Measurements from ENCODE around the gene ZBTB11.

ZBTB11 gene, protein sequence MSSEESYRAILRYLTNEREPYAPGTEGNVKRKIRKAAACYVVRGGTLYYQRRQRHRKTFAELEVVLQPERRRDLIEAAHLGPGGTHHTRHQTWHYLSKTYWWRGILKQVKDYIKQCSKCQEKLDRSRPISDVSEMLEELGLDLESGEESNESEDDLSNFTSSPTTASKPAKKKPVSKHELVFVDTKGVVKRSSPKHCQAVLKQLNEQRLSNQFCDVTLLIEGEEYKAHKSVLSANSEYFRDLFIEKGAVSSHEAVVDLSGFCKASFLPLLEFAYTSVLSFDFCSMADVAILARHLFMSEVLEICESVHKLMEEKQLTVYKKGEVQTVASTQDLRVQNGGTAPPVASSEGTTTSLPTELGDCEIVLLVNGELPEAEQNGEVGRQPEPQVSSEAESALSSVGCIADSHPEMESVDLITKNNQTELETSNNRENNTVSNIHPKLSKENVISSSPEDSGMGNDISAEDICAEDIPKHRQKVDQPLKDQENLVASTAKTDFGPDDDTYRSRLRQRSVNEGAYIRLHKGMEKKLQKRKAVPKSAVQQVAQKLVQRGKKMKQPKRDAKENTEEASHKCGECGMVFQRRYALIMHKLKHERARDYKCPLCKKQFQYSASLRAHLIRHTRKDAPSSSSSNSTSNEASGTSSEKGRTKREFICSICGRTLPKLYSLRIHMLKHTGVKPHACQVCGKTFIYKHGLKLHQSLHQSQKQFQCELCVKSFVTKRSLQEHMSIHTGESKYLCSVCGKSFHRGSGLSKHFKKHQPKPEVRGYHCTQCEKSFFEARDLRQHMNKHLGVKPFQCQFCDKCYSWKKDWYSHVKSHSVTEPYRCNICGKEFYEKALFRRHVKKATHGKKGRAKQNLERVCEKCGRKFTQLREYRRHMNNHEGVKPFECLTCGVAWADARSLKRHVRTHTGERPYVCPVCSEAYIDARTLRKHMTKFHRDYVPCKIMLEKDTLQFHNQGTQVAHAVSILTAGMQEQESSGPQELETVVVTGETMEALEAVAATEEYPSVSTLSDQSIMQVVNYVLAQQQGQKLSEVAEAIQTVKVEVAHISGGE

GRCh38 chr3:101676765-101677435 is at the start of gene ZBTB11:
Gene ZBTB11, minus strand, starts transcription at chr3:101677132. Its CDS starts 218 bp downstream, at chr3:101676914.
- H3K4me3 ChIP-seq (replicated peaks in 1 of 2; ENCODE audit: low read depth in 2 of 2, low read length in 2 of 2), result peak within 1 kb of the TSS; percentile 98 to 100
- TF ChIP-seq CTCF (IDR thresholded peaks at IDR 0.05; ENCODE audit: low read depth, low read length), result peak; percentile 51
- peak; percentile 100 for DNase-seq (ENCODE audit: low read depth in 2 of 2)

GRCh38 chr3:101725890-101726275 is 49.0 kb upstream of the ZBTB11 start:
- peak overlapping the region; percentile 77 to 89 for H3K4me3 ChIP-seq (replicated peaks in 1 of 2; ENCODE audit: low read depth in 2 of 2, low read length in 2 of 2)
- TF ChIP-seq CTCF (IDR thresholded peaks at IDR 0.05; ENCODE audit: low read depth, low read length), result no peak
- no peak for DNase-seq (ENCODE audit: low read depth in 2 of 2)

DNA sequence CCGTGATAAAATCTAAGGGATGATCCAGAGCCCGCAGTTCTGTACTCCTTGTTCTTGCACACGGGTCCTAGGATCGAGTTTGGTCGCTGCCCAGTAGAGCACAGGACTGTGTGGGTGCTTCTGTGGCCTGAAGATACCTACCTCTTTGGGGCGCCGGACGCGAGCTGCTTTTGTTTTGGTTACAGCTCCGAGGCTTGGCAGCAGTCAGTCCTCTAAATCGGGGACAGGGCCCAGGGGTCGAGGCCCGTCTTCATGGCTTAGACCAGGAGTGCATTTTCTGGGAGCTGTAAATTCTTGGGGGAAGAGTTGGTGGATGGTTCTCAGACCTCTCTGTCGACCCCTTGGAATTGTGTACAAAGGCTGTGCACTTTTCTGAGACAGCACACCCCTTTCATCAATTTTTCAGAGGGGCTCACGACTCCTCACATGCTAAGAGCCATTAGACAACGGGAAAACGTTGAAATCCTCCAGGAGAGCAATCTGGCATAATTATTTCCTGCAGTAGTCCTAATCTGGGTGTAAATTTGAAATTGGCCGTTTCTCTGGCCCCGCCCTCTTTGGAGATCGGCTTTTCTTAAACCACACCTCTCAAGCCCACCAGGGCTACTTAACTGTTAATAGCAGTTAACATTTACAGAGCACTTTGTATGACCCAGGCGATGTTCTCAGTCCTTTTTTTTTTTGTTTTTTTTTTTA is 48.4 kb upstream of the ZBTB11 start:
- H3K4me3 ChIP-seq (replicated peaks in 1 of 2; ENCODE audit: low read depth in 2 of 2, low read length in 2 of 2), result peak overlapping the region; percentile 77 to 89
- DNase-seq (ENCODE audit: low read depth in 2 of 2), result peak; percentile 12 to 22
- no peak for TF ChIP-seq CTCF (IDR thresholded peaks at IDR 0.05; ENCODE audit: low read depth, low read length)

- peak within 1 kb of the TSS; percentile 77 to 89 for H3K4me3 ChIP-seq (replicated peaks in 1 of 2; ENCODE audit: low read depth in 2 of 2, low read length in 2 of 2)
- peak; percentile 93 to 94 for DNase-seq (ENCODE audit: low read depth in 2 of 2)
- TF ChIP-seq CTCF (IDR thresholded peaks at IDR 0.05; ENCODE audit: low read depth, low read length), result no peak
Observed at GRCh38 chr3:101724329-101725193, 47.6 kb upstream of the ZBTB11 start, which contains the start of gene CEP97. Gene CEP97, plus strand, starts transcription at chr3:101724614. Its CDS starts 63 bp downstream, at chr3:101724677.

- TF ChIP-seq CTCF (IDR thresholded peaks at IDR 0.05; ENCODE audit: low read depth, low read length), result no peak
- DNase-seq (ENCODE audit: low read depth in 2 of 2), result no peak
- no peak overlapping the region for H3K4me3 ChIP-seq (replicated peaks in 1 of 2; ENCODE audit: low read depth in 2 of 2, low read length in 2 of 2)
Observed at GRCh38 chr3:101722394-101723173, 45.7 kb upstream of the ZBTB11 start.
